NB4 (cell line): ENCODE results near the gene SCO1.
A peak's percentile ranks its signal among the peaks of the same experiment; 100 is the strongest.

Experiments
- DNase-seq: peaks from one replicate; pipeline ENCODE4 v3.0.0; 2010; ENCODE audit warnings: low read depth
- H3K4me3 ChIP-seq: one replicate; pipeline ENCODE4 v1.5.1; 2011; ENCODE audit warnings: mild to moderate bottlenecking, low read depth, low read length, moderate library complexity
- CTCF ChIP-seq: IDR thresholded peaks from one replicate; pipeline ENCODE4 v1.5.1; 2012; ENCODE audit warnings: low read depth, low read length
- MYC ChIP-seq: IDR thresholded peaks from 2 replicates; pipeline ENCODE4 v1.6.1; 2011; ENCODE audit warnings: low read depth, low read length
- POLR2A ChIP-seq: IDR thresholded peaks from 2 replicates; pipeline ENCODE4 v1.6.1; 2011; ENCODE audit warnings: mild to moderate bottlenecking; ENCODE audit not compliant: insufficient read length; ENCODE audit errors: extremely low read depth
- TF ChIP-seq, protein P1 (sequence below): IDR thresholded peaks from 2 replicates; pipeline ENCODE4 v1.6.1; 2011; ENCODE audit warnings: low read depth, low read length

The SCO1 gene

GRCh38 chr17:10651927-10652326 lies 45.4 kb downstream of the SCO1 start:
- TF ChIP-seq CTCF (no peak), POLR2A (no peak), MYC (no peak)
- TF ChIP-seq, protein P1, sequence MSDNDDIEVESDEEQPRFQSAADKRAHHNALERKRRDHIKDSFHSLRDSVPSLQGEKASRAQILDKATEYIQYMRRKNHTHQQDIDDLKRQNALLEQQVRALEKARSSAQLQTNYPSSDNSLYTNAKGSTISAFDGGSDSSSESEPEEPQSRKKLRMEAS, result no peak
- no peak overlapping the region for H3K4me3 ChIP-seq
- no peak for DNase-seq

GRCh38 chr17:10649602-10650001 lies 47.7 kb downstream of the SCO1 start:
- no peak for DNase-seq
- H3K4me3 ChIP-seq, result no peak overlapping the region
- TF ChIP-seq POLR2A (no peak), MYC (no peak), CTCF (no peak)
- TF ChIP-seq, protein P1, result no peak

DNA sequence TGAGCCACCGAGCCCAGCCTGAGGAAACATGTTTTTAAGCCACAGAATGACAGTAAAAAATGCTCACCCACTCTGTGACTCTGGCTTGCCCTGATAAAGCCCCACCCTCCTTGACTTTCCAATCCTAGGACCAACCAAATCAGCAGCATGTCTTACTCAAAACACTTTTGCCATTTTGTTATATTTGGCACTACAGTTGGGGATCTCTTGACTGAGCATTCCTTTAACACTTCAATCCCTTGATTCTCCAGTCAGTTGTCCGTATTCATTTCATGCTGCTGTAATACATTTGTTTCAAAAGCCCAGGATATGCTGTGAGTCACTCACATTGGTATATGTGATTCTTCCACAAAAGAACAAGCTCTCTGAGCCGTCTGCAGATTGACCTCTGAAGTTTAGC lies 48.4 kb downstream of the SCO1 start:
- TF ChIP-seq, protein P1, result no peak
- TF ChIP-seq MYC, result no peak
- no peak for TF ChIP-seq POLR2A
- no peak for TF ChIP-seq CTCF
- no peak for DNase-seq
- H3K4me3 ChIP-seq, result no peak overlapping the region

DNA sequence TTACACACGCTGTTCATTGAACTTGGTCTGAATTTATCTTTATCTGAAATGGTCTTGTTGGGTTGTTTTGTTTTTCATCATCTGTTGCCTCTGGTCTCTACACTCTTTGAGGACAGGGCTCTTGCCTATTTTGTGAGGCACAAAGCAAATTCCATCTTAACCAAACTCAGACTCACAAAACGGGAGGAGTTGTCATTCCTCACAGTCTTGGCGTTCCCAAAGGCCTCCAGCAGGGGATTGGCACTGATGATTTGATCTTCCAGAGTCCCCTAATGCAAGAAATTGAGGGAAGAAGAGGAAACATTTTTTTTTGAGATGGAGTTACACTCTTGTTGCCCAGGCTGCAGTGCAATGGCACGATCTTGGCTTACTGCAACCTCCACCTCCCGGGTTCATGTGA lies 49.0 kb downstream of the SCO1 start:
- H3K4me3 ChIP-seq, result no peak overlapping the region
- no peak for DNase-seq
- no peak for TF ChIP-seq MYC
- TF ChIP-seq, protein P1, result no peak
- TF ChIP-seq CTCF, result no peak
- no peak for TF ChIP-seq POLR2A

- TF ChIP-seq POLR2A, result no peak
- peak; percentile 91 for TF ChIP-seq CTCF
- DNase-seq, result peak; percentile 78
- no peak overlapping the region for H3K4me3 ChIP-seq
Measured at GRCh38 chr17:10646392-10646990, 50.8 kb downstream of the SCO1 start.

- H3K4me3 ChIP-seq, result no peak overlapping the region
- no peak for DNase-seq
- TF ChIP-seq MYC, result no peak
- no peak for TF ChIP-seq CTCF
- TF ChIP-seq, protein P1, result no peak
- TF ChIP-seq POLR2A, result no peak
Measured at GRCh38 chr17:10640475-10640874, 56.9 kb downstream of the SCO1 start.
